PC-3 (cell line): ENCODE data around the gene PBX3. TPM values are rescaled to one million over a fixed set of nuclear protein-coding genes. Genes with fewer than 3 reads are reported as not detected.

Experiments used
- ATAC-seq: fragments of 200-7000 bp; cut with Tn5 transposase; 2 replicates; pipeline ENCODE4 v1.9.1; 2020; ENCODE audit warnings: mild to moderate bottlenecking, moderate library complexity
- BruUV-seq: library from RNA; stranded (reverse); fragments of 400-500 nt; replicated peaks from 2 replicates; lab custom pipeline; 2021; lab: Mats Ljungman, UMichigan
- CTCF ChIA-PET: fragments of 300-600 bp; sonication (Branson Sonifier 250); formaldehyde crosslinking; loops from one replicate; lab custom pipeline; 2022; ENCODE audit warnings: antibody characterized with exemption; lab: Charles Lee
- POLR2A ChIA-PET: fragments of 300-600 bp; sonication (Branson Sonifier 250); formaldehyde crosslinking; loops from one replicate; lab custom pipeline; 2022; ENCODE audit warnings: antibody characterized with exemption; ENCODE audit not compliant: unreplicated experiment; lab: Charles Lee
- DNase-seq: peaks from one replicate; pipeline ENCODE4 v3.0.0-alpha.2; 2015
- H2AFZ ChIP-seq: fragments of 300-600 bp; sonication (generic); 2 replicates; pipeline ENCODE4 v1.6.0; 2016; ENCODE audit warnings: antibody characterized with exemption, low read length
- H3F3A ChIP-seq: fragments of 300-600 bp; sonication (generic); one replicate; pipeline ENCODE4 v1.6.0; 2017; ENCODE audit warnings: antibody characterized with exemption, low read length, control low read depth, mild to moderate bottlenecking; ENCODE audit not compliant: unreplicated experiment
- H3K27ac ChIP-seq: fragments of 300-600 bp; sonication (generic); 2 replicates; pipeline ENCODE4 v1.5.1; 2016; ENCODE audit warnings: mild to moderate bottlenecking, low read length
- H3K27me3 ChIP-seq: fragments of 300-600 bp; sonication (generic); 2 replicates; pipeline ENCODE4 v1.6.1; 2016; ENCODE audit warnings: low read length, mixed read lengths
- H3K36me3 ChIP-seq: fragments of 300-600 bp; sonication (generic); 2 replicates; pipeline ENCODE4 v1.6.1; 2016; ENCODE audit warnings: low read depth, mixed run types, low read length, mixed read lengths
- H3K4me1 ChIP-seq: fragments of 300-600 bp; sonication (generic); 2 replicates; pipeline ENCODE4 v1.5.1; 2016; ENCODE audit warnings: low read length; ENCODE audit not compliant: insufficient read depth
- H3K4me2 ChIP-seq: fragments of 300-600 bp; sonication (generic); 2 replicates; pipeline ENCODE4 v1.6.0; 2016; ENCODE audit warnings: low read length
- H3K4me3 ChIP-seq: fragments of 300-600 bp; sonication (generic); 2 replicates; pipeline ENCODE4 v1.5.1; 2016; ENCODE audit warnings: mild to moderate bottlenecking, low read length, mixed read lengths
- H3K79me2 ChIP-seq: fragments of 300-600 bp; sonication (generic); 2 replicates; pipeline ENCODE4 v1.6.1; 2017; ENCODE audit warnings: low read length, mixed read lengths
- H3K9ac ChIP-seq: fragments of 300-600 bp; sonication (generic); 2 replicates; pipeline ENCODE4 v1.6.0; 2016; ENCODE audit warnings: mild to moderate bottlenecking, low read length
- H3K9me2 ChIP-seq: fragments of 300-600 bp; sonication (generic); replicated peaks from 2 replicates; pipeline ENCODE4 v1.6.1; 2016; ENCODE audit warnings: mixed run types, low read length, mixed read lengths
- H3K9me3 ChIP-seq: fragments of 300-600 bp; sonication (generic); 2 replicates; pipeline ENCODE4 v1.6.1; 2016; ENCODE audit warnings: low read length, mixed read lengths
- H4K20me1 ChIP-seq: fragments of 300-600 bp; sonication (generic); 2 replicates; pipeline ENCODE4 v1.6.1; 2016; ENCODE audit warnings: low read length, mixed read lengths
- EZH2 ChIP-seq: fragments of 300-600 bp; sonication (generic); IDR thresholded peaks from one replicate; pipeline ENCODE4 v1.6.1; 2017; ENCODE audit warnings: antibody characterized with exemption, mild to moderate bottlenecking, low read length; ENCODE audit not compliant: unreplicated experiment
- EZH2phosphoT487 ChIP-seq: fragments of 300-600 bp; sonication (generic); IDR thresholded peaks from 2 replicates; pipeline ENCODE4 v1.6.1; 2018; ENCODE audit warnings: mild to moderate bottlenecking, antibody characterized with exemption, low read length, borderline replicate concordance
- intact Hi-C: fragments of 100-400 bp; cut with micrococcal nuclease; formaldehyde crosslinking; loops from 2 replicates; pipeline ENCODE4 v1.9.0; 2023
- total RNA-seq: library from RNA; depleted of rRNA; stranded (reverse); fragments of >200 nt; gene quantifications from 2 replicates; pipeline ENCODE4 v1.2.3, GENCODE V29; 2014
- TF ChIP-seq, protein P1 (sequence below): fragments of 300-600 bp; sonication (generic); conservative IDR thresholded peaks from 2 replicates; pipeline ENCODE4 v1.5.1; 2017; ENCODE audit warnings: antibody characterized with exemption, low read depth, mild to moderate bottlenecking, low read length

Gene PBX3
- total RNA-seq, 1 experiment from 2014 or later: 35.5 TPM

DNA sequence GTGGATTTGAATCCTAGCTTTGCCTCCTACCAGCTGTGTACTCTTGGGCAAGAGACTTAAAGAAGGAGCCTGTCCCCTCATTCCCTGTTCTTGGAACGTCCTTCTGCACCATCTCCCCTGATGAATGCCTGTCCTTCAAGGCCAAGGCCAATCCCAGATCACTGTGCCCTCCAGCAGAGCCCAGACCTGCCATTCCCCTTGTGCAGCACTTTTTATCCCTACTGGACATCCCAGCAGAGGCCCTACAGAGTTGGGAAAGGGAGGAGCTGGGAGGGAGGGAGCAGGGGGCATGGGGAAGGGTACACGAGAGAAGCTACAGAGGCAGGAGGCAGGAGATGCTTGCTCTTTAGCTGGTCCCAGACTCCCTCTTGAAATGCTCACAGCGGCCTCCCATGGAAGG, 223.9 kb downstream of the PBX3 start:
- Histone ChIP-seq H3K4me1 (no peaks in the 10 kb centered on the region), H3K4me2 (no peak overlapping the region), H3K9ac (no peak overlapping the region), H3K27me3 (no peaks in the 10 kb centered on the region), H3K79me2 (no peaks in the 10 kb centered on the region), H4K20me1 (no peaks in the 10 kb centered on the region), H3K4me3 (no peak overlapping the region), H3F3A (no peaks in the 10 kb centered on the region), H2AFZ (no peak overlapping the region), H3K9me2 (no peaks in the 10 kb centered on the region), H3K27ac (no peak overlapping the region), H3K9me3 (no peaks in the 10 kb centered on the region), H3K36me3 (no peaks in the 10 kb centered on the region)
- ChIA-PET CTCF (no interaction called here), POLR2A (no interaction called here)
- DNase-seq (no peak), ATAC-seq (no peak)
- TF ChIP-seq, protein P1, sequence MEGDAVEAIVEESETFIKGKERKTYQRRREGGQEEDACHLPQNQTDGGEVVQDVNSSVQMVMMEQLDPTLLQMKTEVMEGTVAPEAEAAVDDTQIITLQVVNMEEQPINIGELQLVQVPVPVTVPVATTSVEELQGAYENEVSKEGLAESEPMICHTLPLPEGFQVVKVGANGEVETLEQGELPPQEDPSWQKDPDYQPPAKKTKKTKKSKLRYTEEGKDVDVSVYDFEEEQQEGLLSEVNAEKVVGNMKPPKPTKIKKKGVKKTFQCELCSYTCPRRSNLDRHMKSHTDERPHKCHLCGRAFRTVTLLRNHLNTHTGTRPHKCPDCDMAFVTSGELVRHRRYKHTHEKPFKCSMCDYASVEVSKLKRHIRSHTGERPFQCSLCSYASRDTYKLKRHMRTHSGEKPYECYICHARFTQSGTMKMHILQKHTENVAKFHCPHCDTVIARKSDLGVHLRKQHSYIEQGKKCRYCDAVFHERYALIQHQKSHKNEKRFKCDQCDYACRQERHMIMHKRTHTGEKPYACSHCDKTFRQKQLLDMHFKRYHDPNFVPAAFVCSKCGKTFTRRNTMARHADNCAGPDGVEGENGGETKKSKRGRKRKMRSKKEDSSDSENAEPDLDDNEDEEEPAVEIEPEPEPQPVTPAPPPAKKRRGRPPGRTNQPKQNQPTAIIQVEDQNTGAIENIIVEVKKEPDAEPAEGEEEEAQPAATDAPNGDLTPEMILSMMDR: no peak
- TF ChIP-seq EZH2phosphoT487 (no peak), EZH2 (no peak)
- intact Hi-C loops: no loop called here
- no TSS peak for BruUV-seq

DNA sequence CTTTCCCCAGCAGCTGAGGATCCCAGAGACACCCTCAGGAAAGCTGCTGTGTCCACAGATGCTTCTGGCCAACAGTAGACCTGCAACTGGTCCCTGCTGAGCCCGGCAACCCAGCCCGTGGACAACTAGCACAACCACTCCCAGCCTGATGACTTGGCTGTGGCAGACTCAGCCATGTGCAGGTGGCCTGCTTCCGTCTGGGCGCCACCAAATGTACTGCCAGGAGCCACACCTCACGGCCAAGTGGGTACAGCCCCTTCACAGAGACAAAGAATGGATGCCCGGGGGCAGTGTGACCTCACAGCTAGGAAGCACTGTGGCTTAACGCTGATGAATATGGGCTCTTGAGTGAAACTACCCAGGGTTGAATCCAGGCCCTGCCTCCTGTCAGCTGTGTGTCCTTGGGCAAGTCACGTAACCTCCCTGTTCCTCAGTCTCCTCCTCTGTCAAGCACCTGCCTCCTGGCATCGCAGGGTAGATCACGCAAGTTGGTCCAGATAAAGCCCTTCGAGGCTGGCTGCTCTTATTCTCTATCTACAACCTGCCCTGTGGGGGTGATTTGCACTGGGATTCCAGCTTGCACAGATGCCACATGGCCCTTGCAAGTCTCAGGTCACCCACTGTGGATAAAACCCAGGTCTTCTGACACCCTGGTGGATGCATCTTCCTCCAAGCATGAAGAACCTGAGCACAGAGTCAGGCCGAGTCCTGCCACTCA, 225.0 kb downstream of the PBX3 start:
- H3K9me3 ChIP-seq: no peaks in the 10 kb centered on the region
- H3K4me3 ChIP-seq: no peak overlapping the region
- H3K4me2 ChIP-seq: no peak overlapping the region
- no TSS peak for BruUV-seq
- no peaks in the 10 kb centered on the region for H3K36me3 ChIP-seq
- intact Hi-C loops: no loop called here
- no peaks in the 10 kb centered on the region for H3F3A ChIP-seq
- ATAC-seq (no peak), DNase-seq (no peak)
- CTCF ChIA-PET: no interaction called here
- H3K9ac ChIP-seq: no peak overlapping the region
- no peaks in the 10 kb centered on the region for H4K20me1 ChIP-seq
- no peak overlapping the region for H2AFZ ChIP-seq
- H3K79me2 ChIP-seq: no peaks in the 10 kb centered on the region
- no peaks in the 10 kb centered on the region for H3K9me2 ChIP-seq
- TF ChIP-seq EZH2: no peak
- TF ChIP-seq, protein P1: no peak
- H3K4me1 ChIP-seq: no peaks in the 10 kb centered on the region
- POLR2A ChIA-PET: no interaction called here
- H3K27me3 ChIP-seq: no peaks in the 10 kb centered on the region
- no peak overlapping the region for H3K27ac ChIP-seq

DNA sequence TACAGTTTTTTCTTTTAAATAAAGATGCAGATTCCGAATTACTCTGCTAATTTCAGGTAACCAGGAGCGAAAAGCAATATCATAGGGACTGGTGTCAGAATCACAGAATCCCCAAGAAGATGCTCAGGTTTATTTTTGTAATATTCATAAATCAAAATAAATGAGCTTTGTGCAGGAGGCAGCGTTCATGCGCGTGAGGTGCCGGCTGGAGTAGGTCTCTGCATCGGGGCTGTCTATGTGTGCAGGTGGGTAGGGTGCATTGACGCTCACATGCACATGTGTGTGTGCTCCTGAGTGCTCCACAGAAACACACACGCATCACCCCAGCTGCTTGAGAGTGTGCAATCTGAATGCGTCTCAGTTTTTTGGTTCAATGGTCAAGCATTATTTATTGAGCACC, 226.4 kb downstream of the PBX3 start:
- Histone ChIP-seq H4K20me1 (no peaks in the 10 kb centered on the region), H3K4me3 (no peak overlapping the region), H3K4me1 (no peaks in the 10 kb centered on the region), H3K9me2 (no peaks in the 10 kb centered on the region), H3K36me3 (no peaks in the 10 kb centered on the region), H3K27me3 (no peaks in the 10 kb centered on the region), H3K79me2 (no peaks in the 10 kb centered on the region), H3K4me2 (no peak overlapping the region), H3K9me3 (no peaks in the 10 kb centered on the region), H3K27ac (no peak overlapping the region), H3F3A (no peaks in the 10 kb centered on the region), H2AFZ (no peak overlapping the region), H3K9ac (no peak overlapping the region)
- no peak for DNase-seq
- ChIA-PET POLR2A (no interaction called here), CTCF (no interaction called here)
- intact Hi-C loops: no loop called here
- ATAC-seq: no peak
- TF ChIP-seq, protein P1: no peak
- TF ChIP-seq EZH2 (no peak), EZH2phosphoT487 (no peak)
- no TSS peak for BruUV-seq
